Measurements from ENCODE around the gene PAIP1. TPM values are rescaled to one million over a fixed set of nuclear protein-coding genes. Genes with fewer than 3 reads are reported as not detected.
"Not testable (repeated sequence)": the region's sequence is repeated elsewhere in the genome, so short reads cannot be mapped to it uniquely, and the experiment has no call there.

The PAIP1 gene
- total RNA-seq, 1 donor from 2014 or later, result 95.5 TPM

GRCh38 chr5:43581398-43581797 lies 24.5 kb upstream of the PAIP1 start:
- DNase-seq (ENCODE audit: extremely low spot score, unreplicated experiment), result no peak
- peaks cover 5% of the 10 kb centered on the region for H3K4me1 Mint-ChIP-seq (ENCODE audit: unreplicated experiment)
- TF ChIP-seq, protein P1, sequence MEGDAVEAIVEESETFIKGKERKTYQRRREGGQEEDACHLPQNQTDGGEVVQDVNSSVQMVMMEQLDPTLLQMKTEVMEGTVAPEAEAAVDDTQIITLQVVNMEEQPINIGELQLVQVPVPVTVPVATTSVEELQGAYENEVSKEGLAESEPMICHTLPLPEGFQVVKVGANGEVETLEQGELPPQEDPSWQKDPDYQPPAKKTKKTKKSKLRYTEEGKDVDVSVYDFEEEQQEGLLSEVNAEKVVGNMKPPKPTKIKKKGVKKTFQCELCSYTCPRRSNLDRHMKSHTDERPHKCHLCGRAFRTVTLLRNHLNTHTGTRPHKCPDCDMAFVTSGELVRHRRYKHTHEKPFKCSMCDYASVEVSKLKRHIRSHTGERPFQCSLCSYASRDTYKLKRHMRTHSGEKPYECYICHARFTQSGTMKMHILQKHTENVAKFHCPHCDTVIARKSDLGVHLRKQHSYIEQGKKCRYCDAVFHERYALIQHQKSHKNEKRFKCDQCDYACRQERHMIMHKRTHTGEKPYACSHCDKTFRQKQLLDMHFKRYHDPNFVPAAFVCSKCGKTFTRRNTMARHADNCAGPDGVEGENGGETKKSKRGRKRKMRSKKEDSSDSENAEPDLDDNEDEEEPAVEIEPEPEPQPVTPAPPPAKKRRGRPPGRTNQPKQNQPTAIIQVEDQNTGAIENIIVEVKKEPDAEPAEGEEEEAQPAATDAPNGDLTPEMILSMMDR (conservative IDR thresholded peaks at IDR 0.05), result no peak
- no peak overlapping the region for H3K4me3 Mint-ChIP-seq
- no peak overlapping the region for H3K27ac Mint-ChIP-seq
- no peaks in the 10 kb centered on the region for H3K9me3 Mint-ChIP-seq
- peaks cover 18% of the 10 kb centered on the region for H3K36me3 Mint-ChIP-seq
- H3K27me3 Mint-ChIP-seq, result no peaks in the 10 kb centered on the region

GRCh38 chr5:43580402-43581210 lies 23.7 kb upstream of the PAIP1 start:
- not testable (repeated sequence) for H3K27me3 Mint-ChIP-seq; H3K4me3 Mint-ChIP-seq; H3K27ac Mint-ChIP-seq; H3K4me1 Mint-ChIP-seq (ENCODE audit: unreplicated experiment); H3K9me3 Mint-ChIP-seq; DNase-seq (ENCODE audit: extremely low spot score, unreplicated experiment)
- H3K36me3 Mint-ChIP-seq, result peaks cover 22% of the 10 kb centered on the region

DNA sequence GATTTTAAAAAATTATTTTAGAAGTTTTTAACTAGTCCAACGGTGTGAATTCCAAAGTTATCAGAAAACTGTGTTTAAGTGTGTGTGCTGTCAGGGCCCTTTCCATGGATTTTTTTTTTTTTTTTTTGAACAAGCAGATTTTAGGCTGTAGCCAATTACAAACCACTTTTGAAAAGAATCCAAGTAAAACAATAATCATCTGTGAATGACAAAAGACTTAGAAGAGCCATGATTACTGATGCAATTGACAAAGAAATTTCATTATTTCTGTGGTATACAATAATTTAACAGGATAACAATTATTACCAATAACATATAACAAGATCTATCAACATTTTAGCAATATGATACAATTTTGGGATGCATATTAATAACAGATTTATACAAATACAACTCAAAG lies 16.2 kb upstream of the PAIP1 start:
- TF ChIP-seq, protein P1 (conservative IDR thresholded peaks at IDR 0.05), result no peak
- no peaks in the 10 kb centered on the region for H3K27me3 Mint-ChIP-seq
- no peaks in the 10 kb centered on the region for H3K9me3 Mint-ChIP-seq
- peaks cover 13% of the 10 kb centered on the region for H3K36me3 Mint-ChIP-seq
- H3K27ac Mint-ChIP-seq, result no peak overlapping the region
- no peaks in the 10 kb centered on the region for H3K4me1 Mint-ChIP-seq (ENCODE audit: unreplicated experiment)
- no peak for DNase-seq (ENCODE audit: extremely low spot score, unreplicated experiment)
- H3K4me3 Mint-ChIP-seq, result no peak overlapping the region

DNA sequence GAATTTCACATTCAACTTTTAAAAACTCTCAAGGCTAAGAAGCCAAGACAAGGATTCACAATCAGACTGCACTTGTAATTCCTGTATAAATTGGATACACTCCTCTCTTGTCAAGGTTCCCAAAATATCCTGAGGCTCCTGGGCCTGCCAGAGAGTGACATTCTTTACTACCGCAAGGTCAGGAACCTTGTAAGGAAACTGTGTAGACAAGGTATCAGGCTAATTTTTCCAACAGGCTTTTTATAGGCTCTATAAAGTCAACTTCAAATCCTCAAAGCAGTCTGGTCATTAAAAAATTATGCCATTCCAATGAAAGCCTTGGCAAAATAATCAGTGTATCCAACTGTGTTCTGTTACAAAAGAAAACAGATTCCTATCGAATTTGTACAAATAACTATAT lies 15.5 kb upstream of the PAIP1 start:
- no peaks in the 10 kb centered on the region for H3K4me1 Mint-ChIP-seq (ENCODE audit: unreplicated experiment)
- DNase-seq (ENCODE audit: extremely low spot score, unreplicated experiment), result no peak
- H3K9me3 Mint-ChIP-seq, result no peaks in the 10 kb centered on the region
- H3K27me3 Mint-ChIP-seq, result no peaks in the 10 kb centered on the region
- H3K36me3 Mint-ChIP-seq, result peaks cover 13% of the 10 kb centered on the region
- TF ChIP-seq, protein P1 (conservative IDR thresholded peaks at IDR 0.05), result no peak
- no peak overlapping the region for H3K4me3 Mint-ChIP-seq
- H3K27ac Mint-ChIP-seq, result no peak overlapping the region

- no peak for DNase-seq (ENCODE audit: extremely low spot score, unreplicated experiment)
- H3K27ac Mint-ChIP-seq, result no peak overlapping the region
- peaks cover 9% of the 10 kb centered on the region for H3K36me3 Mint-ChIP-seq
- H3K4me1 Mint-ChIP-seq (ENCODE audit: unreplicated experiment), result no peaks in the 10 kb centered on the region
- no peaks in the 10 kb centered on the region for H3K9me3 Mint-ChIP-seq
- no peaks in the 10 kb centered on the region for H3K27me3 Mint-ChIP-seq
- TF ChIP-seq, protein P1 (conservative IDR thresholded peaks at IDR 0.05), result no peak
- H3K4me3 Mint-ChIP-seq, result no peak overlapping the region
These were observed 14.4 kb upstream of the PAIP1 start for GRCh38 chr5:43571237-43571636.

- H3K9me3 Mint-ChIP-seq, result no peaks in the 10 kb centered on the region
- H3K4me1 Mint-ChIP-seq (ENCODE audit: unreplicated experiment), result no peaks in the 10 kb centered on the region
- no peak overlapping the region for H3K27ac Mint-ChIP-seq
- peaks cover 6% of the 10 kb centered on the region for H3K36me3 Mint-ChIP-seq
- H3K4me3 Mint-ChIP-seq, result no peak overlapping the region
- TF ChIP-seq, protein P1 (conservative IDR thresholded peaks at IDR 0.05), result no peak
- no peak for DNase-seq (ENCODE audit: extremely low spot score, unreplicated experiment)
- H3K27me3 Mint-ChIP-seq, result no peaks in the 10 kb centered on the region
These were observed 13.7 kb upstream of the PAIP1 start for GRCh38 chr5:43570450-43571158.

Data from type B pancreatic cell (in vitro differentiated cells).